Measurements from ENCODE around the gene CPOX. TPM values are rescaled to one million over a fixed set of nuclear protein-coding genes. Genes with fewer than 3 reads are reported as not detected.

The CPOX gene
- total RNA-seq, 1 donor from 2014 or later, result 18.2 TPM

DNA sequence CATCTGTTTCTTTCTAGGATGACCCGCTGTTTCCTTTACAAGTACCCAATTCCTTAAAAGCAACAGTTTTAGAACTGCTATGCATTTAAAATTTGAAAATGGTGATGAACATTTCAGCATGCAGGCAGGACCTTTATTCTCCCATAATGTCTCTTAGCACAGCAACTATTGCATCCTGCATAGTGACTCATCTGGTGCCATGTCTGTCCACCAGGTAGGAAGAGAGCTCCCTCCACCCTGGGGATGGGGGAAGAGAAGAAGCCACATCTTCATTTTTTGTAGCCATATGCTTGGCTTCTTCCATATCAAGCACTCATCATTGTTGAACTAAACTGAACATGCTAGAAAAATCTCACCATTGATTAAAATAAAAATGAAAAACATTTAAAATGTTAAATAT, 51.7 kb downstream of the CPOX start:
- DNase-seq (ENCODE audit: low read depth), result no peak

DNA sequence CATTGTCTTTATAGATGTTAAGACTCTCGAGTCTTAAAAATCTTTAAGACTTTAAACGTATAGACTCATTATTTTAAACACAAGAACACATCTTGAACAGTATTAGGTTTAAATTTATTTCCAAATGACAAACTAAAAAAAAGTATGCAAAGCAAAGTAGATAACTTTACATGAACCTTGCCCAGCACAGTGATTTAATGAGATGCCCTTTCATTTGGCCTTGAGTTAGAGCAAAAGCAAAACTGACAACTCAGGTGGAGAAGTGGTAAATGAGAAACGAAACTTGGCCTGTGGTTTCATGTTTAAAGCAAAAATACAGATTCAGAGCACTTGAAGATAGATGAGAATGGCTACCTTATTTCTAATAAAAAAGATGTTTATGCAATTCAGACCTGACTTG, 53.1 kb downstream of the CPOX start:
- no peak for DNase-seq (ENCODE audit: low read depth)

DNA sequence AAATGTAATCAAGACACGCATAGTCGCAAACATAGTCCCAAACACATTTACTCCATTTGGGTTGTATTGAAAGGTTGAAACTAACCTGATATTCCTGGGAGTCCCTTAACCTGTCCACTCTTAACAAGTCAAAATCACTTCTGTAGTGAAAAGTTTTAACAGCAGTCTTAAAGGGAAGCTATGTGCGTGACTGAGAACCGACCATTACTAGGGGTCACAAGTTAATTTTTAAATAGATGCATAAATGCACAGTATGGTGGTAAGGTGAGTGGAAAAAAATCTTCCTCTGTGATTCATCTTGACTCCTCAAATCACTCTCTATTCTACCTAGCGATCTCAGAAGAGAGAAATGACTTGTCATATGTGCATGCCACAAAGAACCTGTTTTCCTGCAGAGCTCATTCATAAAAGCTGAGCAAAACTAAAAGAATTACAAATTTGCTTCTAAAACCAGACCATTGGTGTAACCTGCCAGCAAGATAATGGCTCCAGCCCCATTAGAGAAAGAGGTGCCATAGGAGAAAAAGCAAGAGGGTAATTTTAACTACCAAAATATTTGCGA, 56.9 kb downstream of the CPOX start:
- no peak for DNase-seq (ENCODE audit: low read depth)

DNA sequence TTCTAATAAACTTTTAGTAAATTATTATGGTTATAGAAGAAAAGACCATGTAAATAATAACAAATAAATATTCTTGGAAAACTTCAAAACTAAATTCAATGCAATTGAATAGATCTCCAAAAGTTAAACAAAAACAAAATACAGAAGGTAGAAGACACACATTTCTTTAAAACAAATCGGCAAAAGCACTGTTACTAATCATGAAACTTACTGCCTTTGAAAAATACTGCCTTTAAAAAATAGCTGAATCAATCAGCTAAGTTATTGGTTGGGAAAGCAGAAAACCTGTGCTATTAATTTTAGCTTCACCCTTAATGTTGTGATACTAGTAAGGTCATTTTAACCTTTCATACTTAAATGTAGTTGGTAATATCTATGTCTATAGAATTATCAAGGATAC, 58.7 kb downstream of the CPOX start:
- no peak for DNase-seq (ENCODE audit: low read depth)

DNA sequence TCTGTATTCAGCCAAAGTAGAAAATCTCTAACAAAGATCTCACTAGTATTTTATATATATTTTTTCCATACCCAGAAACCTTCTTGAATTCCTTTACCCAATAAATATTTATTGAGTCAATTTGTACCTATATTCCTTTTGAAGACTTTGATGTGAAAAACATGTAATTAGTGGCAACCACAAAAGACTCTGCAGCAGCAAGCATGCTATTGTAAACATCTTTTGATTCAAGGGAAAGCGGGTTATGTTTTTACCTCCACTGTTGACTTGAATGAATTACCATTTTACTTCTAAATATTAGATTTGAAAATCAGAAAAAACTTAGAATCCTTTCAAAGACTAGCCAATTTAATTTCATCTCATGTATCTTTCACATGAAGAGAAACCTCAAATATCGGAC, 59.2 kb downstream of the CPOX start:
- DNase-seq (ENCODE audit: low read depth), result no peak

DNA sequence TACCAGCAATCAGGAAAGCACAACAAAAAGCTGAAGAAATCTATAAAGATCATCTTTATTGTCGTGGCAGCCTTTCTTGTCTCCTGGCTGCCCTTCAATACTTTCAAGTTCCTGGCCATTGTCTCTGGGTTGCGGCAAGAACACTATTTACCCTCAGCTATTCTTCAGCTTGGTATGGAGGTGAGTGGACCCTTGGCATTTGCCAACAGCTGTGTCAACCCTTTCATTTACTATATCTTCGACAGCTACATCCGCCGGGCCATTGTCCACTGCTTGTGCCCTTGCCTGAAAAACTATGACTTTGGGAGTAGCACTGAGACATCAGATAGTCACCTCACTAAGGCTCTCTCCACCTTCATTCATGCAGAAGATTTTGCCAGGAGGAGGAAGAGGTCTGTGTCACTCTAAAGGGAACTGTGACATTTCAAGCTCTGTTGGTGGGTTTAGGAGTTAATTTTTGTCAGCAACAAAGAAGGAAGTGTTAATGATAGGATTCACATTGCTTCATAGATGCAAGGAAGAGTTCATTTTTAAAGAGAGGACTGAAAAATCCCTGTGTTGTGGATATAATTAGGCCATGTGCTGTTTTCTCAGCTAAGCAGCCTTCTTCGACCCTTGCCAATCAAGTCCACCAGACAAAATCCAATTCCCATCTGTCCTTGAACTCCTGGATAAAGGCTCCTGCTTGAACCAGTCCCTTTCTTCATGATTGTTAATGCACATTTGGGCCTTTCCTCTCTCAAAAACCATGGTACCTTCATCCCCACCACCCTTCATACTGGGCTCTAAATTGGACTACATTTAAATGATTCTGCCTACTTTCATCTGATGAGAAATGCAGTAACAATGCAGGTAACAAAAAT, 60.5 kb downstream of the CPOX start:
- no peak for DNase-seq (ENCODE audit: low read depth)

DNA sequence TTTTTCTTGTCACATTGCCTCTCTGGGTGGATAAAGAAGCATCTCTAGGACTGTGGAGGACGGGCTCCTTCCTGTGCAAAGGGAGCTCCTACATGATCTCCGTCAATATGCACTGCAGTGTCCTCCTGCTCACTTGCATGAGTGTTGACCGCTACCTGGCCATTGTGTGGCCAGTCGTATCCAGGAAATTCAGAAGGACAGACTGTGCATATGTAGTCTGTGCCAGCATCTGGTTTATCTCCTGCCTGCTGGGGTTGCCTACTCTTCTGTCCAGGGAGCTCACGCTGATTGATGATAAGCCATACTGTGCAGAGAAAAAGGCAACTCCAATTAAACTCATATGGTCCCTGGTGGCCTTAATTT, 61.2 kb downstream of the CPOX start:
- no peak for DNase-seq (ENCODE audit: low read depth)

DNA sequence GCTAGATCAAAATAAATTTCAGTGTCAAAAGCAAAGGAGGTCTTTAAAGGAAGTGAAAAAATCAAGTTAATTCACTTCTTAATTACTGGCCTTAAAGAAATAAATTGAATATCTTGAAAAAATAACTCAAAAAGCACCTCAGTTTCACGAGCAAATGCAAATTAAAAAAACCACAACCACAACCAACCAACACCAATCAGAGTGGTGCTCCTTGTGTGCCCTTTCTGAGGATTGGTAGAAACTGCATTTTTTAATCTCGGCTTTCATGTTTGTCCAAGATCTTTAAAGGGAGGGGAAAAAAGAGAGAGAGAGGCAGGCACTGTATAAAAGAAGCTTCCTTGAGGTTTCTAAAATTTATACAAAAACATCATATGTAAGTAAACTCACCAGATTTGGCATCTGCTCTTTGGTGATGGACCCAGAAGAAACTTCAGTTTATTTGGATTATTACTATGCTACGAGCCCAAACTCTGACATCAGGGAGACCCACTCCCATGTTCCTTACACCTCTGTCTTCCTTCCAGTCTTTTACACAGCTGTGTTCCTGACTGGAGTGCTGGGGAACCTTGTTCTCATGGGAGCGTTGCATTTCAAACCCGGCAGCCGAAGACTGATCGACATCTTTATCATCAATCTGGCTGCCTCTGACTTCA, 61.7 kb downstream of the CPOX start, which contains the start of gene GPR15:
Gene GPR15 (plus strand): TSS at position 357 of the 653 bp plus-strand sequence. CDS start 56 bp downstream, at position 413.
- DNase-seq (ENCODE audit: low read depth), result no peak

DNA sequence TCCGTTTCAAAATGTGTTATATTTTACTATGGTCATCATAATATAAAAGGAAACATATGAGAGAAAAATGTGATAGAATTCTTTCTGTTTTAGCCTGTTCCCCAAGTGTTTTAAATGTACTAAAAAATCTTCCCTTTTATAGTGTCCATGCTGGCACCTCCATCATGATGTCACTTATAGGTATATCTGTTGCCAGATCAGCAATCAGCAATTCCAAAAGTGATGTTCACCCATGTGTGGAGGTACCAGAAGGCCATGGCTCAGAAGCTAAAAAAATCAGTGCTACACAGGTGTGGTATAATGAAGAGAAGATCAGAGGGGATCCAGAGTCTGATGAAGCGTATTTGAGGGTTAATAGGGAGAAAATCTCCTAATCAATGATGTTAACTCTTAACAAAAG, 62.7 kb downstream of the CPOX start:
- DNase-seq (ENCODE audit: low read depth), result no peak

DNA sequence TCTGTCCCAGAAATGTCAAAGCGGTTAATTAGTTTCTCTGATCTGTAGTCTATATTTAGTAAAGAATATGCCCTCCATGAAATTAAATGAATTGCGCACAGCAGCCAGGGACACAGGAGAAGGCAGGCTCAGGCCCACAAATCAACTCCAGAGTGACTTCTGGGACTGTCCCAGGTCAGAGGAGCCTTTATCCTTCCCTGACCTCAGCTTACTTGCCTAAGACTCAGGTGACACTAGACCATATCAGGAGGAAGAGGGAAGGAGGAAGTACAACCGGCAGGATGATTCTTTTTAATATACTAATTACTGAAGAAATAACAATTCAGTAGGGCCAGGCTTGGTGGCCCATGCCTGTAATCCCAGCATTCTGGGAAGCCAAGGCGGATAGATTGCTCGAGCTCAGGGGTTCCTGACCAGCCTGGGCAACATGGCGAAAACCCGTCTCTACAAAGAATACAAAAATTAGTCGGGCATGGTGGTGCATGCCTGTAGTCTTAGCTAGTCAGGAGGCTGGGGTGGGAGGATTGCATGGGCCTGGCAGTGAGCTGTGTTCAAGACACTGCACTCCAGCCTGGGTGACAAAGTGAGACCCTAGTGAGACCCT, 63.5 kb downstream of the CPOX start:
- DNase-seq (ENCODE audit: low read depth), result no peak

Other genes starting within 250 kb of the CPOX start
- gene OR5K4, start 239.8 kb downstream of the CPOX start, total RNA-seq, result not detected in 2 replicates
- not detected in 2 replicates for gene OR5K3, start 202.9 kb downstream of the CPOX start, total RNA-seq
- not detected in 2 replicates for gene OR5K1, start 130.4 kb downstream of the CPOX start, total RNA-seq
- not detected in 2 replicates for gene OR5K2, start 95.9 kb downstream of the CPOX start, total RNA-seq
- gene CLDND1, start 70.7 kb downstream of the CPOX start, total RNA-seq, result 54.4 and 57.1 TPM in 2 replicates
- gene GPR15, start 61.6 kb downstream of the CPOX start, total RNA-seq, result not detected in 2 replicates
- gene ST3GAL6, start 169.7 kb upstream of the CPOX start, total RNA-seq, result 0.31 and 6.3 TPM in 2 replicates